Glutamatergic neuron (in vitro differentiated cells): ENCODE data around the gene ZNF23. TPM values are rescaled to one million over a fixed set of nuclear protein-coding genes. Genes with fewer than 3 reads are reported as not detected.

ENCODE experiments used
- DNase-seq: peaks from one replicate; pipeline ENCODE4 v3.0.0; 2022
- H3K27ac Mint-ChIP-seq: one replicate; pipeline ENCODE4 v1.8.0; 2020; ENCODE audit warnings: mild to moderate bottlenecking, mixed read lengths, inconsistent platforms; ENCODE audit not compliant: unreplicated experiment
- H3K27me3 Mint-ChIP-seq: one replicate; pipeline ENCODE4 v1.8.0; 2020; ENCODE audit warnings: mild to moderate bottlenecking, moderate library complexity, mixed read lengths, inconsistent platforms; ENCODE audit not compliant: unreplicated experiment
- H3K36me3 Mint-ChIP-seq: one replicate; pipeline ENCODE4 v1.8.0; 2020; ENCODE audit warnings: mild to moderate bottlenecking, mixed read lengths, inconsistent platforms; ENCODE audit not compliant: unreplicated experiment
- H3K4me1 Mint-ChIP-seq: one replicate; pipeline ENCODE4 v1.8.0; 2020; ENCODE audit warnings: mild to moderate bottlenecking, low read depth, mixed read lengths, inconsistent platforms; ENCODE audit not compliant: unreplicated experiment
- H3K4me3 Mint-ChIP-seq: one replicate; pipeline ENCODE4 v1.8.0; 2020; ENCODE audit warnings: mild to moderate bottlenecking, mixed read lengths, inconsistent platforms; ENCODE audit not compliant: unreplicated experiment
- H3K9me3 Mint-ChIP-seq: one replicate; pipeline ENCODE4 v1.8.0; 2020; ENCODE audit warnings: mild to moderate bottlenecking, moderate library complexity, mixed read lengths, inconsistent platforms; ENCODE audit not compliant: unreplicated experiment
- CTCF ChIP-seq: fragments of 200-600 bp; sonication (generic); IDR thresholded peaks from one replicate; pipeline ENCODE4 v1.5.0; 2021; ENCODE audit not compliant: partially characterized antibody, unreplicated experiment
- total RNA-seq: library from RNA; stranded (reverse); fragmentation: NEBNext Ultra II Directional; extraction: Animal tissue kit (Norgen Biotek cat#: 25700); gene quantifications from one replicate; pipeline ENCODE4 v1.2.1, GENCODE V29; 2021; ENCODE audit not compliant: unreplicated experiment

The ZNF23 gene
- total RNA-seq, 1 donor from 2014 or later: 17.3 TPM

DNA sequence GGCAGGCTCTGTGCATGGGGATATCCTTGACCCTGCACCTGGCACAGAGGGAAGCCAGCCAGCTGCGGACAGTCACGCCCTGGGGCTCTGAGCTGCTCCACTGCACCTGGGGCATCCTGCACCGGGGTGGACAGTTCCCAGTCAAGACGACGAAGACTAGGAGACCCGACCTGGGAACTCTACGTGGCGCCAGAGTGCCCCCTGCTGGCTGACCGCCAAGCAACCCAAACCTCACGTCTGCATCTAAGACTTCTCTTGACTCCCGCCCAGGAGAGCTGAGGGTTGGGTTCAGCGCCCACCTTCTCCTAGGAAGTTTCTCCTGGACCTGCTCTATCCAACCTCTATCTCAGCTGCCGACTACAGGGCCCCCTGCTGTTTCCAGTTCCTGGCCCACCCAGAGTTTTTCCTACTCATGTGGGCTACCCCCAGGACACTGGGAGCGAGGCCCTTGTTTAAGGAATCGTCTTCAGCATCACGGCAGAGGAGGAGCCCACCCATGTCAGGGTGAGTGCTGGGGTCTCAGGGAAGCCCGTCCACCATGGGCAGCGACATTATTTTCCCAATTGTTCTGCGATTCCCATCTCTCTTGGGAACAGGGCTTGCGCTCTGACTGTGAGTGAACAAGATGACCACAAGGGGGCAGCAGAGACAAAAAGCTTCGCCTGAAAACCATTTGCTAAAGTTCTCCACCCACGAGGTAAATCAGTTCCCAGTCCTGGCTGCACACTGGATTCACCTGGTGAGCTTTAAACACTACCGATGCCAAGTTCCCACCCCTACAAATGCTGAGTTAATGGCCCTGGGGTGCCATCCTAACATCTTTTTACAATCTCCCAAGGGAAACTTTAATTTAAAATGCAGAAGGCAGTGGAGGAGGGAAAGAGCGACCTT lies 49.5 kb downstream of the ZNF23 start:
- Mint-ChIP-seq H3K4me1 (peaks cover 2% of the 10 kb centered on the region), H3K9me3 (peaks cover 2% of the 10 kb centered on the region), H3K4me3 (no peak overlapping the region), H3K27me3 (peaks cover 3% of the 10 kb centered on the region), H3K27ac (no peak overlapping the region), H3K36me3 (peaks cover 6% of the 10 kb centered on the region)
- peak; percentile 96 for TF ChIP-seq CTCF
- DNase-seq: peak; percentile 76

DNA sequence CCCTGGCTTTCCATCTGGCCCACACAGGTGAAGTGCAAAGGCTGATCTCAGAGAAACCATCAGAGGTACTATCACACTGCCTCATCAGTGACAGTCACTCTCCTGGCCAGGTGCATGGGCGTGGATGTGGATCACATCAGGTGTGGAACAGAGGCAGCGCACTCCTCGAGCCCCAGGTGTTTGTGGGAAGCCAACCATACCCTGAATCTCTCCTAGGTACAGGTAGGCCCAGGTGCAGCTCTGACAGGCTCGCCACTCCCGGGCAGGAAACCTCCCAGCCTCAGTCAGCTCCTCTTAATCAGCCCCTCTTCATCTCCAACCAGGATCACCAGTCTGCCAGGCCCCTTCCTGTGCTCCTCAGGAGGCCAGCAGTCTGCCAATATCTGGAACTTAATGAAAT lies 51.9 kb downstream of the ZNF23 start:
- peaks cover 2% of the 10 kb centered on the region for H3K4me1 Mint-ChIP-seq
- no peak for TF ChIP-seq CTCF
- H3K27me3 Mint-ChIP-seq: peaks cover 3% of the 10 kb centered on the region
- H3K4me3 Mint-ChIP-seq: no peak overlapping the region
- peaks cover under 1% of the 10 kb centered on the region for H3K36me3 Mint-ChIP-seq
- no peaks in the 10 kb centered on the region for H3K9me3 Mint-ChIP-seq
- H3K27ac Mint-ChIP-seq: no peak overlapping the region
- DNase-seq: peak; percentile 3

DNA sequence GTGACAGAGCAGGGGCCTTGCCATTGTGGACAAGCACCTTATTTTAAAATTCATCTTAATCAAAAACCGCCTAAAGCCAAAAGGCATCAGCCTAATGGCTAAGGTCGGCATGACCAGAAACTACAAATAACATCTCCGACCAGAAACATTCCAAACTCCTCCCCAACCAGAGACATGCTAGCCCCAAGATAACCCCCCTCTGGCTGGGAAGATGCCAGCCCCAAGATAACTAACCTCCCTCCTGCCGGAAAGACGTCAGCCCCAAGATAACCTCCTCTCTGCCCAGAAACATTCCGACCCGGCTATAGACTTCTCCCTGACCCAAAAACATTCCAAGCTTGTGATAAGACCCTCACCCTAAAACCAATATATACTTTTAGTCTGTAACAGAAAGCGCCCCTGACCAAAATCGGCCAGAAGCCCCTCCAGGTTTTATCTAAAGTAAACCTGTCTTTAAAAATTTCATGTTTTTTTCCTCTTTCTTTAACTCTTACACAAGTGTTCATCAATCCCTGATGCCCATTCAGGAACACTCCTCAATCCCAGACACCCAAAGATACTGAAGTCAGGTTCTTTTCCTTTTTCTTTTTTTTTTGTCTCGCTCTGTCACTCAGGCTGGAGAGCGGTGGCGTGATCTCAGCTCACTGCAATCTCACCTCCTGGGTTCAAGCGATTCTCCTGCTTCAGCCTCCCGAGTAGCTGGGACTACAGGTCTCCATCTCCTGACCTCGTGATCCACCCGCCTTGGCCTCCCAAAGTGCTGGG lies 52.9 kb downstream of the ZNF23 start:
- peaks cover 6% of the 10 kb centered on the region for H3K9me3 Mint-ChIP-seq
- no peak overlapping the region for H3K27ac Mint-ChIP-seq
- H3K4me1 Mint-ChIP-seq: peaks cover 2% of the 10 kb centered on the region
- TF ChIP-seq CTCF: no peak
- peaks cover 3% of the 10 kb centered on the region for H3K27me3 Mint-ChIP-seq
- peak; percentile 3 for DNase-seq
- H3K4me3 Mint-ChIP-seq: no peak overlapping the region
- H3K36me3 Mint-ChIP-seq: peaks cover 10% of the 10 kb centered on the region

GRCh38 chr16:71408536-71408935 lies 53.5 kb downstream of the ZNF23 start:
- Mint-ChIP-seq H3K36me3 (peaks cover 12% of the 10 kb centered on the region), H3K4me3 (no peak overlapping the region), H3K27me3 (peaks cover under 1% of the 10 kb centered on the region), H3K4me1 (peaks cover 2% of the 10 kb centered on the region), H3K9me3 (peaks cover 8% of the 10 kb centered on the region), H3K27ac (no peak overlapping the region)
- TF ChIP-seq CTCF: no peak
- DNase-seq: peak; percentile 1
